Right atrium auricular region (tissue), 2 donors: ENCODE data around the gene RNF180. TPM values are rescaled to one million over a fixed set of nuclear protein-coding genes. Genes with fewer than 3 reads are reported as not detected.
A peak's percentile ranks its signal among the peaks of the same experiment; 100 is the strongest.

Experiments
- DNase-seq: peaks from one replicate; pipeline ENCODE4 v3.0.0-alpha.2; 2019; ENCODE audit warnings: low spot score
- H3K27ac ChIP-seq, 2 donors: fragments of 200-600 bp; sonication (generic); 1 replicate in 1 of 2; 2 replicates in 1 of 2; pipeline ENCODE4 v1.5.1; 2016 to 2019
- H3K27me3 ChIP-seq, 2 donors: fragments of 200-600 bp; sonication (generic); one replicate each; pipeline versions ENCODE4 v1.5.1 to v1.6.0; 2017 to 2019
- H3K36me3 ChIP-seq: fragments of 200-600 bp; sonication (generic); one replicate; pipeline ENCODE4 v1.5.1; 2016
- H3K4me1 ChIP-seq, 2 donors: fragments of 200-600 bp; sonication (generic); one replicate each; pipeline versions ENCODE4 v1.5.1 to v1.6.0; 2017 to 2019
- H3K4me3 ChIP-seq, 2 donors: fragments of 200-600 bp; sonication (generic); 1 replicate in 1 of 2; 2 replicates in 1 of 2; pipeline ENCODE4 v1.5.1; 2017 to 2019; ENCODE audit warnings: mild to moderate bottlenecking in 1 of 2, moderate library complexity in 1 of 2
- H3K9me3 ChIP-seq, 2 donors: fragments of 200-600 bp; sonication (generic); one replicate each; pipeline ENCODE4 v1.5.1; 2019
- total RNA-seq, 2 donors: library from RNA; depleted of rRNA; stranded (reverse); fragments of >200 nt; gene quantifications; one replicate each; pipeline ENCODE4 v1.1.0, GENCODE V29; 2016
- TF ChIP-seq, protein P1 (sequence below), 2 donors: fragments of 200-600 bp; sonication (generic); IDR thresholded peaks; one replicate each; pipeline ENCODE4 v1.5.1; 2019; ENCODE audit warnings: antibody characterized with exemption in 2 of 2

The RNF180 gene
- total RNA-seq, 2 donors from 2014 or later, result 17.8 to 21.1 TPM

- DNase-seq, result no peak
- peaks cover 0 to 14% of the 10 kb centered on the region in 2 donors for H3K4me1 ChIP-seq
- peak overlapping the region; percentile 62 to 67 for H3K27ac ChIP-seq
- no peak overlapping the region for H3K4me3 ChIP-seq
- TF ChIP-seq, protein P1, sequence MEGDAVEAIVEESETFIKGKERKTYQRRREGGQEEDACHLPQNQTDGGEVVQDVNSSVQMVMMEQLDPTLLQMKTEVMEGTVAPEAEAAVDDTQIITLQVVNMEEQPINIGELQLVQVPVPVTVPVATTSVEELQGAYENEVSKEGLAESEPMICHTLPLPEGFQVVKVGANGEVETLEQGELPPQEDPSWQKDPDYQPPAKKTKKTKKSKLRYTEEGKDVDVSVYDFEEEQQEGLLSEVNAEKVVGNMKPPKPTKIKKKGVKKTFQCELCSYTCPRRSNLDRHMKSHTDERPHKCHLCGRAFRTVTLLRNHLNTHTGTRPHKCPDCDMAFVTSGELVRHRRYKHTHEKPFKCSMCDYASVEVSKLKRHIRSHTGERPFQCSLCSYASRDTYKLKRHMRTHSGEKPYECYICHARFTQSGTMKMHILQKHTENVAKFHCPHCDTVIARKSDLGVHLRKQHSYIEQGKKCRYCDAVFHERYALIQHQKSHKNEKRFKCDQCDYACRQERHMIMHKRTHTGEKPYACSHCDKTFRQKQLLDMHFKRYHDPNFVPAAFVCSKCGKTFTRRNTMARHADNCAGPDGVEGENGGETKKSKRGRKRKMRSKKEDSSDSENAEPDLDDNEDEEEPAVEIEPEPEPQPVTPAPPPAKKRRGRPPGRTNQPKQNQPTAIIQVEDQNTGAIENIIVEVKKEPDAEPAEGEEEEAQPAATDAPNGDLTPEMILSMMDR (IDR thresholded peaks at IDR 0.05), result no peak
- H3K36me3 ChIP-seq, result no peaks in the 10 kb centered on the region
- H3K27me3 ChIP-seq, result no peaks in the 10 kb centered on the region
- no peaks in the 10 kb centered on the region for H3K9me3 ChIP-seq
Observed at GRCh38 chr5:64181440-64181839, 15.8 kb downstream of the RNF180 start.

- TF ChIP-seq, protein P1 (IDR thresholded peaks at IDR 0.05), result no peak
- Histone ChIP-seq H3K27ac (no peak overlapping the region), H3K27me3 (no peaks in the 10 kb centered on the region), H3K36me3 (no peaks in the 10 kb centered on the region), H3K4me3 (no peak overlapping the region), H3K4me1 (peaks cover 0 to 14% of the 10 kb centered on the region in 2 donors), H3K9me3 (no peaks in the 10 kb centered on the region)
- no peak for DNase-seq
Observed at GRCh38 chr5:64183956-64184355, 18.3 kb downstream of the RNF180 start.

DNA sequence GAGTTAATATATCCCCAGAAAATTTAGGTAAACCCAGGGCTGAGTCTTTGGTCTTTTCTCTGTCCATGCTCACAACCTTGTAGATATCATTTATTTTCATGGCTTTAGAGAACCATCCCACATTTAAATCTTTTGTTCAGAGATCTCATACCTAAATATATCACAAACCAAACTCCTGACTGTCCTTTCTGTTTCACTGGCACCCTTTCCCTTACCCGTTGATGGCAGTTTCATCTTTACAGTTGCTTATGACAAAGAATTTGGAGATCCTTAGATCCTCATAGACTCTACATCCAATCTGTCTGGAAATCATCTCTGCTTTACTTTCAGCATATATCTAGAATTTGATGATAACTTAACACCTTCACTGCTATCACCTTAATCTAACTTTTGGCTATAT lies 19.2 kb downstream of the RNF180 start:
- Histone ChIP-seq H3K27ac (no peak overlapping the region), H3K9me3 (no peaks in the 10 kb centered on the region), H3K4me3 (no peak overlapping the region), H3K4me1 (peaks cover 0 to 15% of the 10 kb centered on the region in 2 donors), H3K27me3 (no peaks in the 10 kb centered on the region), H3K36me3 (no peaks in the 10 kb centered on the region)
- no peak for DNase-seq
- TF ChIP-seq, protein P1 (IDR thresholded peaks at IDR 0.05), result no peak

GRCh38 chr5:64188776-64189175 lies 23.1 kb downstream of the RNF180 start:
- Histone ChIP-seq H3K27me3 (no peaks in the 10 kb centered on the region), H3K4me1 (peaks cover 0 to 15% of the 10 kb centered on the region in 2 donors), H3K27ac (no peak overlapping the region), H3K4me3 (no peak overlapping the region), H3K36me3 (no peaks in the 10 kb centered on the region), H3K9me3 (no peaks in the 10 kb centered on the region)
- DNase-seq, result no peak
- TF ChIP-seq, protein P1 (IDR thresholded peaks at IDR 0.05), result no peak

DNA sequence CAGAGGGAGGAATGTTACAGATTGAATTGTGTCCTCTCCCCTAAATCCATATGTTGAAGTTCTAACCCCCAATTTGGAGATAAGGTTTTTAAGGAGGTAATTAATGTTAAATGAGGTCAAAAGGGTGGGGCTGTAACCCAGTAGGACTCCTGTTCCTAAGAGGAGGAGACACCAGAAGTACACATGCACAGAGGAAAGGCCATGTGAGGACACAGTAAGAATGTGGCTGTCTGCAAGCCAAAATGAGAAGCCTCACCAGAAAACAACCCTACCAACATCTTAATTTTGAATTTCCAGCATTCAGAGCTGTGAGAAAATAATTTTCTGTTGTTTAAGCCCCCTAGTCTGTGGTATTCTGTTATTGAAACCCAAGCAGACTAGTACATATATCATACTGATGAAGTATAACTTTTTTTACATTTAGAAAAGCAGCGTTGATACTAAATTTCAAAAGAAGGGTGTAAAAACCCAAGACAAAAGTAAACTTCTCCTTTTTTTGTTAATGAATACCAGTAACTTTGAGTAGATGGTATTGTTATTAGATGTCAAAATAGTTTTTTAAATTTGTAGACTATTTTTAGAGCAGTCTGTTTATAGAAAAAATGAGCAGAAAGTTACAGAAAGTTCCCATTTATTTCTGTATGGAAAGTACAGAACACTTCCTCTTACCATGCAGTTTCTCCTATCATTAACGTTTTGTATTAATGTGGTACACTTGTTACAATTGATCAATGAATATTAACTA lies 25.1 kb downstream of the RNF180 start:
- no peaks in the 10 kb centered on the region for H3K27me3 ChIP-seq
- peaks cover 0 to 15% of the 10 kb centered on the region in 2 donors for H3K4me1 ChIP-seq
- H3K36me3 ChIP-seq, result no peaks in the 10 kb centered on the region
- TF ChIP-seq, protein P1 (IDR thresholded peaks at IDR 0.05), result no peak
- H3K4me3 ChIP-seq, result no peak overlapping the region
- no peak overlapping the region for H3K27ac ChIP-seq
- no peaks in the 10 kb centered on the region for H3K9me3 ChIP-seq
- no peak for DNase-seq

DNA sequence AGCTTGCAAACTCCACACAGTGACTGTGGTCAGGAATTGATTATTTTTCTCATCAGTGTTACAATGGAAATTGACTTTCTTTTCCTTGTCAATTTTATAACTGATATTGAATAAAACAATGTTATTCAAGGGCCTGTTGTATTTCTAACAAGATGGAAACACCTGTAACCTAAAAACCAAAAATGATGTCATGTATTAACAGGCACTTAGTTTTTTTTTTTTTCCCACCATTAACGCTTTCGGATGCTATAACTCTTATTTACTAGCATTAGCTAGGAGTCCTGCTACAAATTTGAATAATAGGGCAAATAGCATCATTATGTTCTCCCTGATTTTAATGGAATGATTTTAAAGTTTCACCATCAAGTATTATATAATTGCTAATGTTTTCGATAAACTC lies 30.3 kb downstream of the RNF180 start:
- Histone ChIP-seq H3K4me3 (no peak overlapping the region), H3K4me1 (peaks cover 0 to 3% of the 10 kb centered on the region in 2 donors), H3K9me3 (no peaks in the 10 kb centered on the region), H3K27ac (no peak overlapping the region), H3K27me3 (no peaks in the 10 kb centered on the region), H3K36me3 (no peaks in the 10 kb centered on the region)
- no peak for DNase-seq
- TF ChIP-seq, protein P1 (IDR thresholded peaks at IDR 0.05), result no peak
